SU-DHL-6 (cell line): ENCODE measurements around the gene CCDC63.

Source experiments
- H2AFZ ChIP-seq: fragments of 200-600 bp; sonication (generic); 2 replicates; pipeline ENCODE4 v1.6.1; 2014; ENCODE audit warnings: low read depth, mild to moderate bottlenecking, moderate library complexity, mixed read lengths, antibody characterized with exemption, low read length; ENCODE audit not compliant: severe bottlenecking
- H3F3A ChIP-seq: fragments of 200-600 bp; shearing (Covaris generic); 2 replicates; pipeline ENCODE4 v1.6.0; 2016; ENCODE audit warnings: antibody characterized with exemption, mild to moderate bottlenecking; ENCODE audit not compliant: insufficient read depth
- H3K27ac ChIP-seq: fragments of 200-600 bp; sonication (generic); 2 replicates; pipeline ENCODE4 v1.5.1; 2016; ENCODE audit warnings: low read depth, mild to moderate bottlenecking, low read length, moderate library complexity, mixed read lengths
- H3K27me3 ChIP-seq: fragments of 200-600 bp; sonication (generic), shearing (Covaris generic); 2 replicates; pipeline ENCODE4 v1.6.0; 2014; ENCODE audit warnings: mild to moderate bottlenecking, low read length
- H3K36me3 ChIP-seq: fragments of 200-600 bp; sonication (generic); 2 replicates; pipeline ENCODE4 v1.6.1; 2014; ENCODE audit warnings: mild to moderate bottlenecking, low read length, mixed read lengths
- H3K4me2 ChIP-seq: fragments of 300-600, 200-600 bp; shearing (Covaris generic), sonication (generic); 2 replicates; pipeline ENCODE4 v1.6.0; 2014; ENCODE audit warnings: low read length, low read depth, mild to moderate bottlenecking; ENCODE audit not compliant: poor library complexity, severe bottlenecking
- H3K4me3 ChIP-seq: fragments of 200-600 bp; sonication (generic); 2 replicates; pipeline ENCODE4 v1.5.1; 2014; ENCODE audit warnings: antibody characterized with exemption, low read length, mild to moderate bottlenecking, mixed read lengths; ENCODE audit not compliant: insufficient read depth, poor library complexity, severe bottlenecking
- H3K79me2 ChIP-seq: fragments of 200-600 bp; sonication (generic); 2 replicates; pipeline ENCODE4 v1.6.1; 2014; ENCODE audit warnings: mild to moderate bottlenecking, low read length, moderate library complexity; ENCODE audit not compliant: insufficient read depth
- H3K9ac ChIP-seq: fragments of 200-600 bp; sonication (generic); 2 replicates; pipeline ENCODE4 v1.7.0; 2014; ENCODE audit warnings: mild to moderate bottlenecking, low read length
- H3K9me2 ChIP-seq: fragments of 200-600 bp; sonication (generic); replicated peaks from 2 replicates; pipeline ENCODE4 v1.6.1; 2014; ENCODE audit warnings: low read length; ENCODE audit not compliant: insufficient read depth
- H3K9me3 ChIP-seq: fragments of 200-600 bp; sonication (generic); 2 replicates; pipeline ENCODE4 v1.6.1; 2014; ENCODE audit warnings: low read length, mixed read lengths; ENCODE audit not compliant: insufficient read depth
- H4K20me1 ChIP-seq: fragments of 200-600 bp; sonication (generic); 2 replicates; pipeline ENCODE4 v1.6.1; 2014; ENCODE audit warnings: low read depth, mild to moderate bottlenecking, antibody characterized with exemption, low read length, moderate library complexity, mixed read lengths
- EZH2phosphoT487 ChIP-seq: fragments of 200-600 bp; sonication (generic), shearing (Covaris generic); conservative IDR thresholded peaks from 2 replicates; pipeline ENCODE4 v1.6.1; 2018; ENCODE audit warnings: mild to moderate bottlenecking, antibody characterized with exemption, low read length, moderate library complexity, mixed read lengths
- TF ChIP-seq, protein P1 (sequence below): fragments of 200-600 bp; sonication (generic); IDR thresholded peaks from one replicate; pipeline ENCODE4 v1.5.1; 2017; ENCODE audit warnings: antibody characterized with exemption, mild to moderate bottlenecking, low read length, moderate library complexity; ENCODE audit not compliant: insufficient read depth, poor library complexity, severe bottlenecking

Gene CCDC63

DNA sequence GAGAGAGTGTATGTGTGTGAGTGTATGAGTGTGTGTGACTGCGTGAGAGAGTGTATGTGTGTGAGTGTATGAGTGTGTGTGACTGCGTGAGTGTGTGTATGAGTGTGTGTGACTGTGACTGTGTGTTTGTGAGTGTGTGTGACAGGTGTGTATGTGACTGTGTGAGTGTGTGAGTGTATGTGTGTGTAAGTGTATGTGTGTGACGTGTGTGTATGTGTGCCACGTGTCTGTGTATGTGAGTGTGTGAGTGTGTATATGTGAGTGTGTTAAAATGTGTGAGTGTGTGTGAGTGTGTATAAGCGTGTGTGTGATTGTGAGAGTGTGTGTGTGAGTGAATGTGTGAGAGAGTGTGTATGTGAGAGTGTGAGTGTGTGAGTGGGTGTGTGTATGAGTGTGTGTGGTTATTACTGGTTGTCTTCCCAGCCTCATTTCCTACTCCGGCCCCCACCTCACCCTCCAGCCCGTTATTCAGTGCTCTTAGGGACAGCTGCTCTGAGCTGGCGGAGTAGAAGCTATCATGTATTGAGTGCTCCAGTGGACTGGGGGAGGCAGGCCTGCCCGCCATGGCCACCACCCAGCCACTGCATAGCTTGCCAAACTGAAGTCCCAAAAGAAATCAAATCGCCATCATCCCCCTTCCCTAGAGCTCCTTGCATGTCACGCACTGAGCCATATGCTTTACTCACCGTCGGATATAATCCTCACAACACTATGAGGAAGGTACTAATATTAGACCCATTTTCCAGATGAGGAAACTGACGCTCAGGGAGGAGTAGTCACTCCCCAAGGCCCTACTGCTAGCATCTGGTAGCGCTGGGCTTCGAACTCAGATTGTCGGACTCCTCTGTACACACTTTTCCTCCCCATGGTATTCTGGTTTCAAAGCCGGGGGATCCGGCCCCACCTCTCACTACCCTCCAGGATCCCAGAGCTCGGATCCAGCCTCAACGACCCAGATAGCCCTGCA, 83.8 kb downstream of the CCDC63 start:
- Histone ChIP-seq H3K27me3 (no peaks in the 10 kb centered on the region), H3K9me2 (no peaks in the 10 kb centered on the region), H3K4me3 (no peak overlapping the region), H3K9ac (no peak overlapping the region), H3K9me3 (no peaks in the 10 kb centered on the region), H3F3A (no peaks in the 10 kb centered on the region), H3K27ac (no peak overlapping the region), H3K36me3 (no peaks in the 10 kb centered on the region), H3K79me2 (no peaks in the 10 kb centered on the region), H3K4me2 (no peak overlapping the region), H2AFZ (no peak overlapping the region), H4K20me1 (no peaks in the 10 kb centered on the region)
- no peak for TF ChIP-seq EZH2phosphoT487
- TF ChIP-seq, protein P1, sequence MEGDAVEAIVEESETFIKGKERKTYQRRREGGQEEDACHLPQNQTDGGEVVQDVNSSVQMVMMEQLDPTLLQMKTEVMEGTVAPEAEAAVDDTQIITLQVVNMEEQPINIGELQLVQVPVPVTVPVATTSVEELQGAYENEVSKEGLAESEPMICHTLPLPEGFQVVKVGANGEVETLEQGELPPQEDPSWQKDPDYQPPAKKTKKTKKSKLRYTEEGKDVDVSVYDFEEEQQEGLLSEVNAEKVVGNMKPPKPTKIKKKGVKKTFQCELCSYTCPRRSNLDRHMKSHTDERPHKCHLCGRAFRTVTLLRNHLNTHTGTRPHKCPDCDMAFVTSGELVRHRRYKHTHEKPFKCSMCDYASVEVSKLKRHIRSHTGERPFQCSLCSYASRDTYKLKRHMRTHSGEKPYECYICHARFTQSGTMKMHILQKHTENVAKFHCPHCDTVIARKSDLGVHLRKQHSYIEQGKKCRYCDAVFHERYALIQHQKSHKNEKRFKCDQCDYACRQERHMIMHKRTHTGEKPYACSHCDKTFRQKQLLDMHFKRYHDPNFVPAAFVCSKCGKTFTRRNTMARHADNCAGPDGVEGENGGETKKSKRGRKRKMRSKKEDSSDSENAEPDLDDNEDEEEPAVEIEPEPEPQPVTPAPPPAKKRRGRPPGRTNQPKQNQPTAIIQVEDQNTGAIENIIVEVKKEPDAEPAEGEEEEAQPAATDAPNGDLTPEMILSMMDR: no peak

DNA sequence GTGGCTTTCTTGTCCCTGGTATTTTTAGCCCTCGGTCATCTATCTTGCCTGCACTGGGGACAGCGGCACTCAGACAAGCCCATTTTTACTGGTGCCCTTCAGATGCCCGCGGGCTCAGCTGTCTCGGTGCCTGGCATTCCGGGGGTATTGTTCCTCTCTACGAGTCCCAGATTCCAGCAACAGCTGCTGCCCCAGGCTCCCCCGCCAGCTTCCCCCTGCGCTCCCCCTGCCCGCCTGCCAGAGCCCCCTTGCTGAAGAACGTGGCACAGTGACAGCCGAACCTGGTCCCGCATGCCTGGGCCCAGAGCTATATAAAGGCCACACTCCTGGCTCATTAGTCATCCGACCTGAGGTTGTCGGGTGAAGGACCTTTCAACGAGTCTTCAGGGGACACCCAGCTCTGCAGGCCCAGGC, 84.5 kb downstream of the CCDC63 start:
- no peaks in the 10 kb centered on the region for H3K27me3 ChIP-seq
- no peaks in the 10 kb centered on the region for H3K79me2 ChIP-seq
- H3K36me3 ChIP-seq: no peaks in the 10 kb centered on the region
- H3K9ac ChIP-seq: no peak overlapping the region
- no peak overlapping the region for H3K27ac ChIP-seq
- H3K9me2 ChIP-seq: no peaks in the 10 kb centered on the region
- TF ChIP-seq EZH2phosphoT487: no peak
- TF ChIP-seq, protein P1: no peak
- H3F3A ChIP-seq: no peaks in the 10 kb centered on the region
- no peaks in the 10 kb centered on the region for H3K9me3 ChIP-seq
- no peak overlapping the region for H3K4me3 ChIP-seq
- H4K20me1 ChIP-seq: no peaks in the 10 kb centered on the region
- no peak overlapping the region for H3K4me2 ChIP-seq
- H2AFZ ChIP-seq: no peak overlapping the region

DNA sequence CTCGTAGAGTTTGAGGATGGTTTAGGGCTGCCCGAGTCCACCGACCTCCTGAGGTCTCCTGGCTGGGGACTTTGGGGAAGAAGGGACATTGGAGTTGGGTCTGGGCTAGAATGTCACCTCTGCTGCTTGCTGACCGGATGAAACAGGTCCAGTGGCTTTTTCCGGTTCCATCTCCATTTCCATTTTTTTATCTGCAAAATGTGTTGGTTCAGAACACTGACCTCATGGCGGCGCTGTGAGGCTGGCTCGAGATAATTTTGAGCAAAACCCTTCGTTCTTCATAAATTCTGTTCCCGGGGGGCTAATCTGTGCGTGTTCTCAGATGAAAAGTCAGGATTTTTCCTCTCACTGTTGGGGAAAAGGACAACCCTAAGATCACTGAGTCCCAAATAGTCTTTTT, 85.3 kb downstream of the CCDC63 start:
- H2AFZ ChIP-seq: no peak overlapping the region

More for the DNA sequence above, 85.3 kb downstream of the CCDC63 start:
- H3K36me3 ChIP-seq: no peaks in the 10 kb centered on the region
- H4K20me1 ChIP-seq: no peaks in the 10 kb centered on the region
- H3K4me2 ChIP-seq: no peak overlapping the region
- no peak for TF ChIP-seq EZH2phosphoT487
- TF ChIP-seq, protein P1: peak; percentile 31
- no peaks in the 10 kb centered on the region for H3K79me2 ChIP-seq
- H3K4me3 ChIP-seq: no peak overlapping the region
- H3F3A ChIP-seq: no peaks in the 10 kb centered on the region
- H3K9me2 ChIP-seq: no peaks in the 10 kb centered on the region
- H3K9ac ChIP-seq: no peak overlapping the region
- H3K9me3 ChIP-seq: no peaks in the 10 kb centered on the region
- H3K27ac ChIP-seq: no peak overlapping the region
- H3K27me3 ChIP-seq: no peaks in the 10 kb centered on the region
